ENCODE measurements around the gene SOX15.

- TF ChIP-seq POLR2A (IDR thresholded peaks at IDR 0.05; ENCODE audit: low read depth, low read length) (no peak), CTCF (IDR thresholded peaks at IDR 0.05 in 2 of 3, conservative IDR thresholded peaks at IDR 0.05 in 1 of 3; ENCODE audit: control insufficient read depth in 2 of 3, extremely low read depth in 1 of 3, insufficient read depth in 1 of 3, low read depth in 3 of 3, low read length in 3 of 3) (0 out of 6 replicates have a peak, but pooled peaks of 1 of the 3 experiments have one; percentile 2), EZH2 (IDR thresholded peaks at IDR 0.05; ENCODE audit: borderline replicate concordance, control insufficient read depth, low read depth, low read length) (no peak), POLR2AphosphoS5 (IDR thresholded peaks at IDR 0.05; ENCODE audit: low read length) (no peak), BHLHE40 (IDR thresholded peaks at IDR 0.05; ENCODE audit: borderline replicate concordance in 1 of 2, low read depth in 2 of 2, low read length in 1 of 2) (no peak), CHD2 (IDR thresholded peaks at IDR 0.05; ENCODE audit: borderline replicate concordance, low read depth, low read length) (no peak), NFIC (IDR thresholded peaks at IDR 0.05; ENCODE audit: low read depth, low read length) (no peak), ASH2L (IDR thresholded peaks at IDR 0.05; ENCODE audit: borderline replicate concordance, low read depth) (no peak), ZBTB4 (CRISPR knock-in tag; IDR thresholded peaks at IDR 0.05) (no peak), CBFB (IDR thresholded peaks at IDR 0.05; ENCODE audit: low read depth) (no peak), BRCA1 (IDR thresholded peaks at IDR 0.05; ENCODE audit: low read depth, low read length) (no peak), SUZ12 (IDR thresholded peaks at IDR 0.05; ENCODE audit: unreplicated experiment) (no peak)
These were observed 43.2 kb upstream of the SOX15 start for GRCh38 chr17:7633093-7633492.
